ENCODE results near the gene PAPPA2.

- TF ChIP-seq, protein P1, sequence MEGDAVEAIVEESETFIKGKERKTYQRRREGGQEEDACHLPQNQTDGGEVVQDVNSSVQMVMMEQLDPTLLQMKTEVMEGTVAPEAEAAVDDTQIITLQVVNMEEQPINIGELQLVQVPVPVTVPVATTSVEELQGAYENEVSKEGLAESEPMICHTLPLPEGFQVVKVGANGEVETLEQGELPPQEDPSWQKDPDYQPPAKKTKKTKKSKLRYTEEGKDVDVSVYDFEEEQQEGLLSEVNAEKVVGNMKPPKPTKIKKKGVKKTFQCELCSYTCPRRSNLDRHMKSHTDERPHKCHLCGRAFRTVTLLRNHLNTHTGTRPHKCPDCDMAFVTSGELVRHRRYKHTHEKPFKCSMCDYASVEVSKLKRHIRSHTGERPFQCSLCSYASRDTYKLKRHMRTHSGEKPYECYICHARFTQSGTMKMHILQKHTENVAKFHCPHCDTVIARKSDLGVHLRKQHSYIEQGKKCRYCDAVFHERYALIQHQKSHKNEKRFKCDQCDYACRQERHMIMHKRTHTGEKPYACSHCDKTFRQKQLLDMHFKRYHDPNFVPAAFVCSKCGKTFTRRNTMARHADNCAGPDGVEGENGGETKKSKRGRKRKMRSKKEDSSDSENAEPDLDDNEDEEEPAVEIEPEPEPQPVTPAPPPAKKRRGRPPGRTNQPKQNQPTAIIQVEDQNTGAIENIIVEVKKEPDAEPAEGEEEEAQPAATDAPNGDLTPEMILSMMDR (IDR thresholded peaks at IDR 0.05; ENCODE audit: low read length), result no peak
- TF ChIP-seq EZH2 (IDR thresholded peaks at IDR 0.05; ENCODE audit: borderline replicate concordance, low read length), result no peak
Measured at GRCh38 chr1:176803596-176803995, 340.6 kb downstream of the PAPPA2 start.
